Activated B cell treated with CpG ODN at 0.5 μM for 24 hours (primary cell): ENCODE measurements around the gene PLPP1. TPM values are rescaled to one million over a fixed set of nuclear protein-coding genes. Genes with fewer than 3 reads are reported as not detected.
"Not testable (repeated sequence)": the region's sequence is repeated elsewhere in the genome, so short reads cannot be mapped to it uniquely, and the experiment has no call there.

Source experiments
- ATAC-seq: fragments of 200-7000 bp; cut with Tn5 transposase; one replicate; pipeline ENCODE4 v1.10.0; 2021; ENCODE audit warnings: low read depth, mild to moderate bottlenecking, moderate library complexity
- CTCF ChIA-PET: fragments of 350-600 bp; sonication (Branson Sonifier 250); formaldehyde crosslinking; loops from one replicate; lab custom pipeline; 2021; ENCODE audit warnings: antibody characterized with exemption; lab: Charles Lee
- POLR2A ChIA-PET: fragments of 350-600 bp; sonication (Branson Sonifier 250); formaldehyde crosslinking; loops from one replicate; lab custom pipeline; 2021; ENCODE audit warnings: antibody characterized with exemption; lab: Charles Lee
- DNase-seq: peaks from one replicate; pipeline ENCODE4 v3.0.0; 2022
- H3K27ac Mint-ChIP-seq: one replicate; pipeline ENCODE4 v1.8.0; 2020; ENCODE audit warnings: mixed read lengths
- H3K27me3 Mint-ChIP-seq: one replicate; pipeline ENCODE4 v1.8.0; 2021; ENCODE audit warnings: mixed read lengths
- H3K36me3 Mint-ChIP-seq: one replicate; pipeline ENCODE4 v1.8.0; 2021; ENCODE audit warnings: low read depth, mixed read lengths
- H3K4me1 Mint-ChIP-seq: one replicate; pipeline ENCODE4 v1.8.0; 2021; ENCODE audit warnings: mixed read lengths
- H3K4me3 Mint-ChIP-seq: one replicate; pipeline ENCODE4 v1.8.0; 2020; ENCODE audit warnings: mild to moderate bottlenecking, mixed read lengths
- H3K9me3 Mint-ChIP-seq: one replicate; pipeline ENCODE4 v1.8.0; 2020; ENCODE audit warnings: mixed read lengths
- CTCF ChIP-seq: fragments of 200-600 bp; IDR thresholded peaks from one replicate; pipeline ENCODE4 v1.8.0; 2022; ENCODE audit warnings: antibody characterized with exemption, mild to moderate bottlenecking
- intact Hi-C: fragments of 100-400 bp; cut with micrococcal nuclease; formaldehyde crosslinking; loops from one replicate; pipeline ENCODE4 v1.15.1; 2024
- total RNA-seq: library from RNA; stranded (reverse); gene quantifications from 2 replicates; pipeline ENCODE4 v1.2.3, GENCODE V29; 2022

Gene PLPP1
- total RNA-seq, 1 donor from 2014 or later, result 12.0 TPM

DNA sequence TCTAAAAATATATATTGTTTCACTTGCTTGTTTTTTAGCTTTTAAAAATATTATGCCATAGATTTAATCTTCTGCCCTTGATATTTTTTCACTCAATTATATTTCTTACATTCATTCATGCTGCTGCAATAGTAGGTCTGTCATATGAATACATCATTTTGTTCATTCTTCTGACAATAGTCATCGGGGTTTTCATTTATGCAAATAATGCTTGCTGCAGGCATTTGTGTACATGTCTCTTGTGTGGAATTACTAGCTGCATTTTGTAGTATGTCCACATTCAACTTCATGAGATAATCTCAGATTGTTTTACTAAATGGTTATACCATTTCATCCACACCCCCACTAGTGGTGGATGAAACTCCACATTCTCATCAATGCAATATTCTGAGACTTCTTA is 5.3 kb upstream of the PLPP1 start:
- no peak overlapping the region for H3K4me3 Mint-ChIP-seq
- no peaks in the 10 kb centered on the region for H3K9me3 Mint-ChIP-seq
- ChIA-PET CTCF (no interaction called here), POLR2A (no interaction called here)
- H3K27ac Mint-ChIP-seq, result no peak overlapping the region
- H3K36me3 Mint-ChIP-seq, result no peaks in the 10 kb centered on the region
- H3K27me3 Mint-ChIP-seq, result no peaks in the 10 kb centered on the region
- TF ChIP-seq CTCF, result no peak
- intact Hi-C loops, result no loop called here
- DNase-seq (no peak), ATAC-seq (no peak)
- H3K4me1 Mint-ChIP-seq, result peaks cover 29% of the 10 kb centered on the region

DNA sequence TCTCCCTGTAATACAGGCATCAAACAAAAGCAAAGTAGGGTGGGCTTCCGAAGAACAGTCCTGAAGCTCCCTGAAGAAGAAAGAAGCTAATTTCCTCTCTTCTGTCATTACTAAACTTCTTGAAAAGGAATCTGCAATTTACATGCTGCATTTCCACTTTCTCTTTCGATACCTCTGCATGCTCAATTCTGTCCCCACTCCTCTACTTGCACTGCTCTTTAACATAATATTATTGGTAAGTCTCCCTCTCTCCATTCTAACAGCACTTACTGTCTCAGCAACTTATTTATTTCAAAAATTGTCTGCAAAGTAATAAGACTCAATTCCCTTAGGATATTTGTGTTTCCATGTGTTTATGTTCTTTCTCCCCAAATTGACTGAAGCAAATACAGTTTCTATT is 3.9 kb upstream of the PLPP1 start:
- Mint-ChIP-seq H3K27ac (peak overlapping the region; percentile 38), H3K27me3 (no peaks in the 10 kb centered on the region), H3K4me1 (peaks cover 33% of the 10 kb centered on the region), H3K36me3 (no peaks in the 10 kb centered on the region), H3K4me3 (peak overlapping the region; percentile 21), H3K9me3 (no peaks in the 10 kb centered on the region)
- ATAC-seq, result no peak
- intact Hi-C loops, result loop anchor here (5.0 to 10.0 kb wide), 5 partner anchors 194 to 1636 kb away; partner anchors contain the start of genes CCNO, GPBP1 and MAP3K1
- ChIA-PET POLR2A (no interaction called here), CTCF (no interaction called here)
- no peak for DNase-seq
- no peak for TF ChIP-seq CTCF

DNA sequence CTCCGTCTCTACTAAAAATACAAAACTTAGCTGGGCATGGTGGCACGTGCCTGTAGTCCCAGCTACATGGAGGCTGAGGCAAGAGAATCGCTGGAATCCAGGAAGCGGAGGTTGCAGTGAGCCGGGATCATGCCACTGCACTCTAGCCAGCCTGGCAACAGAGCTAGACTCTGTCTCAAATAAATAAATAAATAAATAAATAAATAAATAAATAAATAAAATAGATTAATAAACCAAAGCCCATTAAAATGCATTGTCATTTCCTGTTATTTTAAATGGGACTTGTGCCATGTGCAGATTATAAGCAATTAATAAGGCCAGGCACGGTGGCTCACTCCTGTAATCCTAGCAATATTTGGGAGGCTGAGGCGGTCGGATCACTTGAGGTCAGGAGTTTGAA is 2.6 kb upstream of the PLPP1 start:
- H3K4me3 Mint-ChIP-seq, ATAC-seq, H3K36me3 Mint-ChIP-seq, H3K27me3 Mint-ChIP-seq, DNase-seq, H3K27ac Mint-ChIP-seq, H3K9me3 Mint-ChIP-seq, CTCF ChIA-PET: not testable (repeated sequence)
- H3K4me1 Mint-ChIP-seq, result peaks cover 37% of the 10 kb centered on the region
- intact Hi-C loops, result loop anchor here (5.0 to 10.0 kb wide), 5 partner anchors 193 to 1637 kb away; partner anchors contain the start of genes CCNO, GPBP1 and MAP3K1
- POLR2A ChIA-PET, result interaction anchor here (0.5 kb wide), 1 partner anchor 1226 kb away, joined by 10 read pairs; no protein-coding TSS in a partner anchor

- ATAC-seq (no peak), DNase-seq (no peak)
- TF ChIP-seq CTCF, result no peak
- POLR2A ChIA-PET, result interaction anchor here (0.8 to 1.2 kb wide), 4 partner anchors 14 to 228 kb away, joined by 3 to 7 read pairs (median 3); partner anchors contain the start of genes DHX29 and MTREX
- peak overlapping the region; percentile 85 for H3K27ac Mint-ChIP-seq
- peaks cover 3% of the 10 kb centered on the region for H3K36me3 Mint-ChIP-seq
- no peaks in the 10 kb centered on the region for H3K9me3 Mint-ChIP-seq
- H3K4me3 Mint-ChIP-seq, result peak overlapping the region; percentile 90
- peaks cover 31% of the 10 kb centered on the region for H3K4me1 Mint-ChIP-seq
- intact Hi-C loops, result loop anchor here (2.0 to 10.0 kb wide), 8 partner anchors 177 to 1639 kb away; partner anchors contain the start of genes CCNO, DHX29, GPBP1 and MAP3K1
- no peaks in the 10 kb centered on the region for H3K27me3 Mint-ChIP-seq
- CTCF ChIA-PET, result no interaction called here
Measured at GRCh38 chr5:55535199-55535905, 588 bp upstream of the PLPP1 start.

- peak; percentile 53 for ATAC-seq
- CTCF ChIA-PET, result no interaction called here
- TF ChIP-seq CTCF, result no peak
- intact Hi-C loops, result loop anchor here (1.0 to 10.0 kb wide), 10 partner anchors 111 to 1641 kb away; partner anchors contain the start of genes ARL15, DHX29, GPBP1 and MAP3K1
- peaks cover 7% of the 10 kb centered on the region for H3K36me3 Mint-ChIP-seq
- H3K4me1 Mint-ChIP-seq, result peaks cover 24% of the 10 kb centered on the region
- peak overlapping the region; percentile 90 for H3K4me3 Mint-ChIP-seq
- peak overlapping the region; percentile 87 for H3K27ac Mint-ChIP-seq
- no peaks in the 10 kb centered on the region for H3K9me3 Mint-ChIP-seq
- no peaks in the 10 kb centered on the region for H3K27me3 Mint-ChIP-seq
- DNase-seq, result no peak
- POLR2A ChIA-PET, result interaction anchor here (0.6 to 0.7 kb wide), 3 partner anchors 11 to 169 kb away, joined by 3 to 4 read pairs (median 3); no protein-coding TSS in a partner anchor
Measured at GRCh38 chr5:55533521-55534435, 986 bp downstream of the PLPP1 start.
